Motor neuron (in vitro differentiated cells): ENCODE measurements around the gene COPZ2. TPM values are rescaled to one million over a fixed set of nuclear protein-coding genes. Genes with fewer than 3 reads are reported as not detected.
"Not testable (repeated sequence)": the region's sequence is repeated elsewhere in the genome, so short reads cannot be mapped to it uniquely, and the experiment has no call there.

Experiments
- ATAC-seq, 8 experiments: fragments of 200-7000 bp; cut with Tn5 transposase; replicated peaks in 6 of 8; 2 replicates each; pipeline ENCODE4 v1.8.0; 2021; ENCODE audit warnings: mild to moderate bottlenecking in 8 of 8, moderate library complexity in 8 of 8
- H3K27ac ChIP-seq, 2 donors: fragments of 250-450 bp; sonication (Bioruptor Pico); 2 replicates each; pipeline ENCODE4 v1.9.0; 2021; ENCODE audit warnings: antibody characterized with exemption in 2 of 2, mild to moderate bottlenecking in 2 of 2, moderate library complexity in 1 of 2
- H3K4me1 ChIP-seq, 2 donors: fragments of 250-450 bp; sonication (Bioruptor Pico); replicated peaks in 1 of 2; 2 replicates each; pipeline ENCODE4 v1.6.1; 2021; ENCODE audit warnings: antibody characterized with exemption in 2 of 2, mild to moderate bottlenecking in 2 of 2, moderate library complexity in 1 of 2
- H3K4me3 ChIP-seq, 5 donors: fragments of 250-450 bp; sonication (Bioruptor Pico); 2 replicates each; pipeline ENCODE4 v1.9.0; 2021; ENCODE audit warnings: antibody characterized with exemption in 5 of 5, mild to moderate bottlenecking in 5 of 5, moderate library complexity in 4 of 5
- WGBS, 10 experiments: fragments of 450-650 bp; shearing (Covaris generic); methylation state at CpG; one replicate each; pipeline ENCODE4 v1.0.0; 2022; 5-methylcytosine and 5-hydroxymethylcytosine counted together
- in situ Hi-C, 9 experiments: fragments of 400-800 bp; cut with MboI; loops; one replicate each; pipeline ENCODE4 v1.15.0; 2021; ENCODE audit warnings: low sequenced_read_pairs in 9 of 9, low pct_unique_long_range_greater_than_20kb in 2 of 9; ENCODE audit not compliant: unreplicated experiment in 9 of 9
- total RNA-seq, 8 experiments: library from RNA; unstranded; fragments of 300-600 nt; gene quantifications; 2 replicates each; pipeline versions ENCODE4 v1.2.3 to v1.2.4, GENCODE V29; 2022

The COPZ2 gene
- total RNA-seq, 8 experiments from 2014 or later: 1.7 to 156 (median 5.7) TPM

DNA sequence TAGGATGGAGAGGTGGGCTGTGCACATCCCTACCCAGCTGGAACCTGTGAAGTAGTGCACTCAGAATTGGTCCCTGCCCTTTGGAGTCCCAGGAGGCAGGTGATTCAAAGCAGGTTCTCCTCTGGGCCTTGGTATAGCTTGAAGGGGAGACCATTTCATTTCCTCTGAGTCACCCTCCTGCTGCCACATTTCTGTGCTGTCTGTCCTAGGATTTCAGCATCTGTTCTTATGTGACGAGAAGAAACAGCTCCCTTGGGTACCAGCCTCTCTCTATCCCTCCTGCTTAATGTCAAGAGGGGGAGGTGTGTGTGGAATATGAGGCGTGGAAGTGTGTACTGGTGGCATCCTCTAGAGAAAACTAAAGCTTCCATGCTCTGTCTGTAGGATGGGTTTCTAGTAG is 5.6 kb upstream of the COPZ2 start:
- 35 to 80% (median 71%) methylated on average over 1 to 2 of the region's 2 CpGs; no CpG with 5 or more reads in 7 of the 10 experiments for whole genome bisulfite sequencing, 10 experiments
- H3K4me3 ChIP-seq: no peak overlapping the region
- H3K4me1 ChIP-seq: peaks cover 17 to 33% of the 10 kb centered on the region in 2 donors
- H3K27ac ChIP-seq: peak overlapping the region; percentile 37 to 59
- no peak for ATAC-seq
- in situ Hi-C loops: loop anchor here in 1 of 9 experiments (25.0 kb wide), 1 partner anchor 94 kb away; no protein-coding TSS in a partner anchor

DNA sequence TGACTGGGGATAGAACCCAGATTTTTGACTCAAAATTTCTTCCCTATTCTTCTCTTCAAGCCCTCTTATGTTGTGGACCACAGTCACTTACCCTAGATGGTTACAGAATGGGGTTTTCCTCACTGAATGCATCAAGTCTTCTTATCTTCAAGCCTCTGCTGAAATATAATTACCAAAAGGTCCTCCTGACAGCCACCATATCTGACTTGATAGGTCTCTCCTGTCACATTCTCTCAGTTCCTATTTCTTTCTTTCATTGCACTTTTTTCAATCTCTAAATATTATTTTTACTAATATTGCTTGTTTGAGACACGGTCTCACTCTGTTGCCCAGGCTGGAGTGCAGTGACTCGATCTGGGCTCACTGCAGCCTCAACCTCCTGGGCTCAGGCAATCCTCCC is 1.1 kb upstream of the COPZ2 start:
- Histone ChIP-seq H3K4me1 (peaks cover 20 to 29% of the 10 kb centered on the region in 2 donors), H3K4me3 (no peak overlapping the region), H3K27ac (no peak overlapping the region)
- ATAC-seq: no peak
- 56 to 95% (median 83%) methylated on average over 1 to 2 of the region's 2 CpGs; no CpG with 5 or more reads in 3 of the 10 experiments for WGBS, 10 experiments
- in situ Hi-C loops: loop anchor here in 1 of 9 experiments (25.0 kb wide), 1 partner anchor 99 kb away; no protein-coding TSS in a partner anchor

DNA sequence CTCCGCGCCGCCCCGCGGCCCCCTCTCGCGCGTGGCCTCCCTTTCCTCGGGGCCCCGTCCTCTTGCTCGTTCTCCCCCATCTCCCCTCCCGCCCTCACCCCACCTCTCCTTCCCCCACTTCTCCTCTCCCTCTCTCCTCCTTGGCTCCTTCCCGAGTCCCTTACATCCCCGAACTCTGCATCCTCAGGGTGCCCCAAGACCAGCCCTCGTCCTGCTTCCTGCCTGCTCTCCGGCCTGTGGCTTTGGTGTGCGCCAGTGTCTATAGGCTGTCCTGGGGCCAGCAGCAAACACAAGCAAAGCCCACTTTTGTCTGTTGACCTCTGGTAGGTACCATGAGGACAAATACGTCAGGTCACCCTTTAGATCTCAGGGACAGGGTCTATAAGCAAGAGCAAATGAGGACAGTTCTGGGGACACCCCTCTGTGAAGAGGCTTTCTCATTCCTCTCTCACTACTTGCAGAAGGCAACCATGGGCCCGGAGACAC is 284 bp upstream of the COPZ2 start:
- peak; percentile 13 to 71 (median 52) for ATAC-seq
- H3K4me3 ChIP-seq: peak overlapping the region in 4 of 5 donors; percentile 29 to 39 (median 35)
- WGBS, 10 experiments: 33 to 50% (median 43%) methylated on average over 1 to 2 of the region's 19 CpGs; no CpG with 5 or more reads in 5 of the 10 experiments

DNA sequence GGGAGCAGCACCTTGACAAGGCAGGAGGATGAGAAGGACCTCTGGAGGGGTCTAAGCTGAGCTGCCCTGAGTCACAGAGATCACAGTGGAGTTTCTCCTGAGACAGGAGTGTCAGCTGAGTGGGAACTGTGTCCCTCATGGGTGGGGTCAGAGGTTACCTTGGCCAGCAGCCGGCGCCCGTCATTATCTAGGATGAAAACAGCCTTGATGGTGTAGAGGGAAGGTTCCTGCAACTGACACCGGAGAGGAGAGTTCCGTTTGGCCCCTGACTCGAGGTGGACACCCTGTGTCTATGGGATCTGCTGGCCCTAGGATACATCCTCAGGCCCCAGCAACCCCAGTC is 933 bp downstream of the COPZ2 start:
- Histone ChIP-seq H3K4me3 (peak overlapping the region in 2 of 5 donors; percentile 39), H3K27ac (no peak overlapping the region), H3K4me1 (peaks cover 15 to 18% of the 10 kb centered on the region in 2 donors)
- in situ Hi-C loops: loop anchor here in 1 of 9 experiments (25.0 kb wide), 1 partner anchor 101 kb away; no protein-coding TSS in a partner anchor
- no peak for ATAC-seq
- 20 to 67% (median 30%) methylated on average over 1 to 3 of the region's 6 CpGs; no CpG with 5 or more reads in 7 of the 10 experiments for WGBS, 10 experiments

More for the DNA sequence above, 284 bp upstream of the COPZ2 start:
- H3K27ac ChIP-seq: peak overlapping the region in 1 of 2 donors; percentile 27
- in situ Hi-C loops: loop anchor here in 1 of 9 experiments (25.0 kb wide), 1 partner anchor 99 kb away; no protein-coding TSS in a partner anchor
- H3K4me1 ChIP-seq: peaks cover 15 to 21% of the 10 kb centered on the region in 2 donors

DNA sequence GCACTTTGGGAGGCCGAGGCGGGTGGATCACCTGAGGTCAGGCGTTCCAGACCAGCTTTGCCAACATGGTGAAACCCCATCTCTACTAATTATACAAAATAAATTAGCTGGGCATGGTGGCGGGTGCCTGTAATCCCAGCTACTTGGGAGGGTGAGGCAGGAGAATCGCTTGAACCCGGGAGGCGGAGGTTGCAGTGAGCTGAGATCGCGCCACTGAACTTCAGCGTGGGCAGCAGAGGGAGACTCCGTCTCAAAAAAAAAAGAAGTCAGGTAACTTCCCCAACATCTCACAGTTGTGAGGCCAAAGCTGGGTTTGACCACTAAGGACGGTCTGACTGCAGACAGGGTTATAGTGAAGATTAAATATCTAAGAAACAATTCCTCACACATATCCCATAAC is 2.9 kb downstream of the COPZ2 start:
- in situ Hi-C loops: loop anchor here in 1 of 9 experiments (25.0 kb wide), 1 partner anchor 103 kb away; no protein-coding TSS in a partner anchor
- ATAC-seq, H3K4me3 ChIP-seq, H3K27ac ChIP-seq: not testable (repeated sequence)
- 77 to 95% (median 81%) methylated on average over 4 to 9 of the region's 12 CpGs; no CpG with 5 or more reads in 5 of the 10 experiments for whole genome bisulfite sequencing, 10 experiments
- H3K4me1 ChIP-seq: peaks cover 15 to 18% of the 10 kb centered on the region in 2 donors

DNA sequence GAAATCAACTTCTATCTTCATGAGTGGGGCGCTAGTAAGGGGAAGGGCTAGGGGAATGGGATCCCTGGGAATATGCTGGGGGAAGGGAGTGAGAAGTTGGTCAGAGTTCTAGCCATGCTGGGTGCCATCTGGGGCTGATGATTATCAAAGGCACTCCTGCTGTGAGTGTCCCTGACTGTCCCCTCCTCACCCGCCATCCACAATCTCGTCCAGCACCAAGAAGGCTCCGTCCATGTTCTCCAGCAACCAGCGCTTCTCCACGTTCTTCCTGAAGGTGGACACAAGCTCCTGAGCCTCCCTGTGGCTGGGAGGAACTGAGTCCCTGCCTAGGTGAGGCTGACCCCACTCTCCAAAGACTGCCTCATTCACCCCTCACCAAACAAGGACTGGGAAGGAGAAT is 5.6 kb downstream of the COPZ2 start:
- H3K27ac ChIP-seq: no peak overlapping the region
- WGBS, 10 experiments: 40 to 100% (median 90%) methylated on average over 1 to 5 of the region's 6 CpGs; no CpG with 5 or more reads in 3 of the 10 experiments
- in situ Hi-C loops: loop anchor here in 1 of 9 experiments (25.0 kb wide), 1 partner anchor 105 kb away; no protein-coding TSS in a partner anchor

DNA sequence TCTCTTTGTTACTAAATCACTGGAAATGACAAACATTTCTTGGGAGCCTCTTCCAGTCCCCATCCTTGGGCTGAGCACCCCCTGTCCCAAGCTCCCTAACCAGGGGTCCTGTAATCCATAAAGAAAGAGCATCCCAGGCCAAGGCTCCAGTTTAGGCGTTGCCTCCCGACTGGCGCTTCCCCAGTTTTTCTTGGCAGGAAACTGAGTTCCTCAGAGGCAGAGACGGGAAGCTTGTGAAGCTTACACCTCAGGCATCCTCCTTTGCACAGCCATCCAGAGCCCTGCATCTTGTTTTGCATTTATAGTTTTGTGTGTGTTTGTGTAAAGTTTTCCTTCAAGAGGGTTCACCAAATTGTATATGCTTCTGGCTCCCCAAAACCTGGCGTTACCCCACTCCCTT is 7.1 kb downstream of the COPZ2 start:
- no peak for ATAC-seq
- WGBS, 10 experiments: 4 to 85% (median 68%) methylated on average over 2 to 5 of the region's 5 CpGs; no CpG with 5 or more reads in 3 of the 10 experiments

More for the DNA sequence above, 5.6 kb downstream of the COPZ2 start:
- ATAC-seq: no peak
- Histone ChIP-seq H3K4me3 (no peak overlapping the region), H3K4me1 (peaks cover 8 to 11% of the 10 kb centered on the region in 2 donors)

DNA sequence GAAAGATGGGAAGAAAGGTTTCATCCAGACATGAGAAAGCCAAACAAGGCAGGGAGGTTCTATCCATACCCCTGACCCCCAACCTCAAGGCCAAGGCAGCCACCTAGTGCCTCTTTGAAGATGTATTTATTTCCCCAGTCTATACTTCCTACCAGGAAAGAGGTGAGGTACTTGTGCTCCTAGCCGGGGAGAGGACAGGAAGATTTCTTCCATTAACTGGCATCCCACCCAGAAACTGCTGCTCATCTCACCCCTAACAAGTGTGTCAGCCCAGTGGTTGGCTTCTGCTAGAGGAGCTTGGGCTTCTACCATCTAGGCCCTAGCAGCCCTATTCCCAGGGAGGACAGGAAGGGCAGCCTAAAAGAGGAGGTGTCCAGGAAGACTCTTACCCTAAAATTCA is 8.9 kb downstream of the COPZ2 start:
- Histone ChIP-seq H3K27ac (no peak overlapping the region), H3K4me1 (peaks cover 17 to 18% of the 10 kb centered on the region in 2 donors), H3K4me3 (no peak overlapping the region)
- 75 to 100% (median 80%) methylated on average over 1 of the region's 1 CpG; no CpG with 5 or more reads in 7 of the 10 experiments for WGBS, 10 experiments
- ATAC-seq: no peak
- in situ Hi-C loops: loop anchor here in 1 of 9 experiments (25.0 kb wide), 1 partner anchor 109 kb away; no protein-coding TSS in a partner anchor

More for the DNA sequence above, 7.1 kb downstream of the COPZ2 start:
- H3K27ac ChIP-seq: no peak overlapping the region
- no peak overlapping the region for H3K4me3 ChIP-seq
- H3K4me1 ChIP-seq: peaks cover 14 to 15% of the 10 kb centered on the region in 2 donors
- in situ Hi-C loops: loop anchor here in 1 of 9 experiments (25.0 kb wide), 1 partner anchor 107 kb away; no protein-coding TSS in a partner anchor

DNA sequence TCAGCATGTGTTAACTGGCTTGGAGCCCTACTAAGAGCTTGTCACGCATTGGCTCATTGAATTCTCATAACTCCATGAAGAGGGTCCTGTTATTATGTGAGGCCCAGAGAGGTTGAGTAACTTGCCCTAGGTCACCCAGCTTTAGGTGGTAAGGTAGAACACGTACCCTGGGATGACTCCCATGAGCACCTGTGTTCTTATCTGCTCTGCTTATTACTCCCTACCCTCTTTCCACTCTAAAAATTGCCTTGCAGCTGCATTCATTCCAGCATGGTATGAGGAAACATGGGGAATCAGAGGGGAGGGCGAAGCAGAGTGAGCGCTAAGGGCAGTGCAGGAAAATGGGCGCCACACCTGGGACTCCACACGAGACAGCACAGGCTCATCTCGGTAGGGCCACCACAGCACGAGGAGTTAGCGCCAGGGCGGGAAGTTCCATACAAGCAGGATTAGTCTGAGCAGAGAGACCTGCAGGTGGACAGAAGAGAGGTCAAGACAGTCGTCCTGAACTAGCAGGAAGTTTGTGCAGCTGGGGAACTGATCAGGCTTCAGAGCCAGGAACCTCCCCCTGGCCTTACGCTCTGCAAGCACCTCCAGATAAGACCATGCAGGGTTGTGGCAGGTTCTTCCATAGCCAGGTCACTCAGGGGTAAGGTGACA is 10.1 kb downstream of the COPZ2 start:
- in situ Hi-C loops: loop anchor here in 1 of 9 experiments (25.0 kb wide), 1 partner anchor 110 kb away; no protein-coding TSS in a partner anchor
- 60 to 100% (median 85%) methylated on average over 1 to 11 of the region's 12 CpGs; no CpG with 5 or more reads in 2 of the 10 experiments for WGBS, 10 experiments
- H3K27ac ChIP-seq: no peak overlapping the region
- no peak overlapping the region for H3K4me3 ChIP-seq
- ATAC-seq: no peak
- H3K4me1 ChIP-seq: peaks cover 24 to 26% of the 10 kb centered on the region in 2 donors

DNA sequence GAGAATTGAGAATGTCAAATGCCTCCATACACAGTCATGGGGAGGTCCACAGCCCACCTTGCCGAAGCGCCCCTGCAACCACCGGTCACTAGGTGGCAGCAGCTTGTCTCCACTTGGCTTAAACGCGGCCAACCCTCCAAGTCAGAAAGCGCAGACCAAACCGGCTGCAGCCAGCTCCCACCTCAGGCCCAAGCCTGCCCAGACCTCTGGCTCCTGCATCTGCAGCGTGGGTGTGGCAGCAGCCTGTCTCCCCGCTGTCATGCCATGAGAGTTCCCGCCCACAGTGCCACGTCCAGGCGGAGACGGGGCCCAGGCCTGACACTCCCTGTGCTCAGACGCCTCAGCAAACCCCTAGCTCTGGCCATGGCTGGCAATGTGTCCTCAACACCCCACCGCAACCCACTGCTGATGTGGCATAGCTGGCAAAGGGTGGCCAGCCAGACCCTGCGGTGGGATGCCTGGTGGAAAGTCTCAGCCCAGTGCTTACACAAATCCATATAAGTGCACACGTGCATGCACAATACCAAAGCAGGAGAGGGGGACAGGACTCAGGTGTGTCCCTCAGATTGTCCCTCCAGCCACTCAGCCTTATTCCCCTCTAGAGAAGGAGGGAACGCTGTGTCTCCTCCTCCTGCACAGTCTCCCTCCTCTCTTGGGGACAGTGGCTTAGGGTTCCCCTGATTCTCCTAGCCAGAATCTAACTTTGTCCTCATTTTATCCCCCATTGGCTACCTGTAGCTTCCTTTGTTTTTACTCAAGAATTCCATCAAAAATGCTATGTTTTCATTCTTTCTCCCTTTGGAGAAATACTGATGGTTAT is 10.9 kb downstream of the COPZ2 start:
- in situ Hi-C loops: loop anchor here in 1 of 9 experiments (25.0 kb wide), 1 partner anchor 111 kb away; no protein-coding TSS in a partner anchor
- H3K4me1 ChIP-seq: peaks cover 24 to 26% of the 10 kb centered on the region in 2 donors
- peak; percentile 51 to 74 (median 67) for ATAC-seq
- 0 to 43% (median 0%) methylated on average over 1 to 11 of the region's 18 CpGs; no CpG with 5 or more reads in 5 of the 10 experiments for WGBS, 10 experiments
- H3K4me3 ChIP-seq: peak overlapping the region in 2 of 5 donors; percentile 35 to 40
- peak overlapping the region; percentile 75 to 82 for H3K27ac ChIP-seq

DNA sequence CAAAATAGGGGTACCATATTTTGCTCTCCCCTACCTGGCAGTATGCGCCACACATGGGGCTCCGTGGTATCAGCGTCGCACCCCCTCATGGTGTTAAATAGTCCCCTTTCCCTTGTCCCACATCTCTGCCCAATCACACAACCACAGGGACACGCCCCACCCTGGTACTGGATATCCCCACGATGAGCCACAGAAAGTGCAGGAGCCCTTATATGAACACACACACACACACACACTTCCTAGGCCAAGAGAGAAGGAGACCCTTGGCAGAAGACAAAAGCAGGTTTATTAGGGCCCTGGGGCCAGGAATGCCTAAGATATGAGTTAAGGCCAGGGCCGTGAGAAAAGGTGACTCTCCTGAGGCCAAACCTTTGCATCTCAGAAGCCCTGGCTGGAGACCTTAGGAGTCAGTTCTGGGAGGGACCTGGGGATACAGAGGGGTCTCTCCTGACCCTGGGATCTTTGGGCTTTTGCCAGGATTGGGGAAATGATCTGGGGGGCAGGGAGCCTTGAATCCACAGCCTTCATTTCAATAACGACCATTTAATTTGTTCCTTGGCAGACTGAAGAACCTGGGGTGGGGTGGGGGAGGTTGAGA is 11.6 kb downstream of the COPZ2 start:
- no peak for ATAC-seq
- in situ Hi-C loops: loop anchor here in 1 of 9 experiments (25.0 kb wide), 1 partner anchor 111 kb away; no protein-coding TSS in a partner anchor
- Histone ChIP-seq H3K4me1 (peaks cover 24 to 26% of the 10 kb centered on the region in 2 donors), H3K27ac (peak overlapping the region; percentile 4 to 25), H3K4me3 (peak overlapping the region; percentile 29 to 40 (median 32))
- 0 to 100% (median 43%) methylated on average over 1 to 4 of the region's 8 CpGs; no CpG with 5 or more reads in 6 of the 10 experiments for WGBS, 10 experiments
